GM19463 (cell line): ENCODE results near the gene DPH1.

ENCODE experiments used
- ATAC-seq: cut with Tn5 transposase; IDR thresholded peaks from one replicate; pipeline ENCODE4 v1.9.1; 2021; ENCODE audit warnings: mild to moderate bottlenecking, moderate library complexity; ENCODE audit not compliant: unreplicated experiment

DPH1 gene

GRCh38 chr17:2076087-2076984 is 46.4 kb downstream of the DPH1 start:
- no peak for ATAC-seq

GRCh38 chr17:2077040-2077439 is 47.1 kb downstream of the DPH1 start:
- ATAC-seq, result no peak

- no peak for ATAC-seq
These were observed 51.6 kb downstream of the DPH1 start for GRCh38 chr17:2081564-2081963.

GRCh38 chr17:2082003-2082781 is 52.2 kb downstream of the DPH1 start:
- no peak for ATAC-seq

- peak; percentile 64 for ATAC-seq
These were observed 53.7 kb downstream of the DPH1 start for GRCh38 chr17:2083613-2084035.

DNA sequence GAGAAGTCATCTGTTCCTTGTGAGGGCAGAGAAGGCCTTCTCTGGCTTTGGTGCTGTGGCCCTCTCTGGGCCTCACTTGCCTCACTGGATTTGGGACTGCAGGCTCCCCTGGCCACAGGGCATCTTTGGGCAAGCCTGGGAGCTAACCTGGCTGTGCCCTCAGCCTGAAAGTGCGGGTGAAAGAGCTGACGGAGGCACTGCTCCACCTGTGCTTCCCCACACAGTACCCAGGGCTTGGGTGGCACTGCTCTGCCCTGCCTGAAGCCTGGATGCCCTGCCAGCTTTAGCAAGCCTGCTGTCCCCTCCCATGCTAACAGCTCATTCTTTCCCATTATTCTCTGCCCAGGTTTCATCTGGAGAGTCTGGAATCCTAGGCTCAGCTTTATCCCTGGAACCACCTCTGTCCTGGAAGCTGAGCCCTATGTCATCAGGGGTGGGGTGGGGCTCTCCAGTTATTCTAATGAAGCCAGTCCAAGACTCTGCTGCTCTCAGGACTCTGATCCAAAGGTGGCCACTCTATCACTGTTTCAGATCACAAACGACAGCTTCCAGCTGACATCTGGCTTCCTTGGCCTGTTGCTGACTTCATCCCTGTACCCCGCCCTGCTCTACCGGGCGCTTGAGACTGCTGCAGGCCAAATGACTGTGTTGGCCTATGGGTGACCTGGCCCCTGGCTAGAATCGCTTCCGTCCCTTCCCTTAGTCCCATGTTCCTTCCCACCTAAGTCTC is 54.2 kb downstream of the DPH1 start:
- no peak for ATAC-seq

- ATAC-seq, result no peak
These were observed 55.1 kb downstream of the DPH1 start for GRCh38 chr17:2084766-2085647.

- ATAC-seq, result no peak
These were observed 55.6 kb downstream of the DPH1 start for GRCh38 chr17:2085648-2085949.

DNA sequence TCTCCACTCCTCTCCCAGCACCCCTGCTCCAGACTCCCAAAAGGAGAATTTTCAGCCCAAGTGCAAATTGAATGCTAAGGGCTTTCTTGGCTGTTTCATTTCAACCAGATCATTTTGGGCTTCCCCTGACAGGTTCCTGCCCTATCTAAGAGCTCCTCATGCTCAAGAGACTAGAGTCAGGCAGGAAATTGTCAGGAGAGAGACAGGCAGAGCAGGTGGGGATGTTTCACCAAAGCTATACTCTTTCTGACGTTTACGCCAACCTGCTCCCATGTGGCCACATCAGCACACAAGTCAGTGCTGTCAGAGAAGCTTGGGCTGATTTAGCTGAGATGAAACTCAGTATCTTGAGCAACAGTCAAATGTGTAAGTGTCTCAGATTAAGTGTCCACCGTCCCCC is 56.4 kb downstream of the DPH1 start:
- ATAC-seq, result no peak

DNA sequence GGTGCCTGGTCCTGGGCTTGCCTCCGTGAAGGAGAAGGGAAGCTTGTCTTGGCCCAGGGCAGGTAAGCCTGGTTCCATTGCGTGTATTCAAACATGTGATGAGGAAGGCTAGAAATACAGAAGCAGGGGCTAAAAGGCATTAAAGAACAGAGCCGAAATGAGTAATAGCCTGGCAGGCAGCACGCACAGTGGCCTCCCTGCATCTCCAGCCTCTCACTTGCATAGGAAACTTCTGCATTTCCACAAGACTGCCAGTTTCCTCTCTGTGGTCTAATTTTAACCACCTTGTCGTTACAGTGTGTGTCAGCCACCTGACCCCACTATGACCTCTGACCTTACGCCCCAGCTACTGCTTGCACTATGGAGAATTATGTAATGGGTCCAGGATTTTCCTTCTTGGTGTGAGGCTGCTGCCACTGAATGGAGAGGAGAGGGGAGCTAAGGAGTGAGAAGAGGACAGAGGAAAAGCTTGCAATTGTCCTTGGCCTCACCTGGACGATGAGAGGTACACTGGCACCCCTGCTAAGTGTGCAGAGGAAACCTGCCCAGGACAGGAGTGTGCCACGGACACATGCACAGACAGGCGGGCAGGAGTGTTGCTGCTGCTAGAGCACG is 57.8 kb downstream of the DPH1 start:
- no peak for ATAC-seq

GRCh38 chr17:2089021-2089422 is 59.1 kb downstream of the DPH1 start:
- peak; percentile 8 for ATAC-seq

GRCh38 chr17:2090210-2090641 is 60.3 kb downstream of the DPH1 start:
- no peak for ATAC-seq

GRCh38 chr17:2090804-2091534 is 61.0 kb downstream of the DPH1 start:
- ATAC-seq, result no peak

- no peak for ATAC-seq
These were observed 62.3 kb downstream of the DPH1 start for GRCh38 chr17:2092253-2092652.

GRCh38 chr17:2093349-2093748 is 63.4 kb downstream of the DPH1 start:
- no peak for ATAC-seq
